T-cell (primary cell): ENCODE results near the gene NOXO1. TPM values are rescaled to one million over a fixed set of nuclear protein-coding genes. Genes with fewer than 3 reads are reported as not detected.
"Not testable (repeated sequence)": the region's sequence is repeated elsewhere in the genome, so short reads cannot be mapped to it uniquely, and the experiment has no call there.

Source experiments
- ATAC-seq, 4 experiments: fragments of 200-7000 bp in 3 of 4; fragments of 150-1000 bp in 1 of 4; cut with Tn5 transposase; replicated peaks in 1 of 4; 1 replicate in 3 of 4; 2 replicates in 1 of 4; pipeline ENCODE4 v1.10.0; 2021; ENCODE audit warnings: moderate library complexity in 3 of 4, mild to moderate bottlenecking in 2 of 4, moderate number of reproducible peaks in 1 of 4
- CTCF ChIA-PET, 2 donors: fragments of 300-600 bp; sonication (Branson Sonifier 250); formaldehyde crosslinking; loops; one replicate each; lab custom pipeline; 2022; ENCODE audit warnings: antibody characterized with exemption in 2 of 2; lab: Charles Lee
- POLR2A ChIA-PET, 2 donors: fragments of 300-600 bp; sonication (Branson Sonifier 250); formaldehyde crosslinking; loops; one replicate each; lab custom pipeline; 2022; ENCODE audit warnings: antibody characterized with exemption in 2 of 2; lab: Charles Lee
- DNase-seq, 35 experiments: peaks; one replicate each; pipeline versions ENCODE4 v3.0.0 to v3.0.0-alpha.2; 2013 to 2023
- H3K27ac ChIP-seq: one replicate; pipeline ENCODE4 v1.5.1; 2013; ENCODE audit warnings: low read length
- H3K27me3 ChIP-seq, 2 experiments: replicated peaks in 1 of 2; 1 replicate in 1 of 2; 2 replicates in 1 of 2; pipeline versions ENCODE4 v1.6.1 to v1.7.0; 2013; ENCODE audit warnings: low read length in 1 of 2, mixed read lengths in 1 of 2; ENCODE audit not compliant: control insufficient read depth in 2 of 2, insufficient read depth in 2 of 2; ENCODE audit errors: extremely low read depth in 1 of 2
- H3K36me3 ChIP-seq, 2 donors: 1 replicate in 1 of 2; 2 replicates in 1 of 2; pipeline versions ENCODE4 v1.6.1 to v1.7.0; 2013; ENCODE audit warnings: low read length in 1 of 2; ENCODE audit not compliant: control insufficient read depth in 2 of 2, insufficient read depth in 1 of 2; ENCODE audit errors: extremely low read depth in 1 of 2
- H3K4me1 ChIP-seq, 2 experiments: 1 replicate in 1 of 2; 2 replicates in 1 of 2; pipeline versions ENCODE4 v1.6.1 to v1.7.0; 2013; ENCODE audit warnings: low read length in 2 of 2, mixed read lengths in 1 of 2; ENCODE audit not compliant: insufficient read depth in 2 of 2, control insufficient read depth in 1 of 2; ENCODE audit errors: extremely low read depth in 1 of 2
- H3K4me3 ChIP-seq, 2 donors: 1 replicate in 1 of 2; 2 replicates in 1 of 2; pipeline versions ENCODE4 v1.5.1 to v1.7.0; 2013; ENCODE audit warnings: mild to moderate bottlenecking in 2 of 2, low read length in 1 of 2, moderate library complexity in 1 of 2; ENCODE audit not compliant: control insufficient read depth in 1 of 2; ENCODE audit errors: extremely low read depth in 1 of 2
- H3K9me3 ChIP-seq: 2 replicates; pipeline ENCODE4 v1.7.0; 2013
- H3K27ac Mint-ChIP-seq, 2 donors: one replicate each; pipeline ENCODE4 v1.8.0; 2020 to 2021; ENCODE audit warnings: mild to moderate bottlenecking in 2 of 2, mixed read lengths in 2 of 2
- H3K27me3 Mint-ChIP-seq, 2 donors: one replicate each; pipeline ENCODE4 v1.8.0; 2021 to 2022; ENCODE audit warnings: mixed read lengths in 2 of 2
- H3K36me3 Mint-ChIP-seq: one replicate; pipeline ENCODE4 v1.8.0; 2021; ENCODE audit warnings: mixed read lengths
- H3K4me1 Mint-ChIP-seq, 3 donors: one replicate each; pipeline ENCODE4 v1.8.0; 2020 to 2022; ENCODE audit warnings: mixed read lengths in 3 of 3, mild to moderate bottlenecking in 1 of 3
- H3K4me3 Mint-ChIP-seq, 3 donors: one replicate each; pipeline ENCODE4 v1.8.0; 2020 to 2022; ENCODE audit warnings: mild to moderate bottlenecking in 3 of 3, mixed read lengths in 3 of 3, moderate library complexity in 3 of 3
- H3K9me3 Mint-ChIP-seq, 3 donors: one replicate each; pipeline ENCODE4 v1.8.0; 2020 to 2022; ENCODE audit warnings: mixed read lengths in 3 of 3
- WGBS: methylation state at CpG from one replicate; pipeline ENCODE4 v1.1.5; 2013; ENCODE audit warnings: missing lambda C conversion rate; ENCODE audit not compliant: insufficient coverage; 5-methylcytosine and 5-hydroxymethylcytosine counted together
- total RNA-seq, 35 experiments: library from RNA in 6 of 35; stranded (reverse) in 6 of 35; fragments of 120-200 nt in 1 of 35; gene quantifications; one replicate each; pipeline versions ENCODE4 v1.2.1 to v1.2.4 and lab custom pipeline; 2013 to 2026

NOXO1 gene
- total RNA-seq, 5 donors from 2014 or later (not counting 1 experiment from before 2014, with no cell fraction given): 0.78 to 2.2 (median 1.3) TPM; not detected in 1

DNA sequence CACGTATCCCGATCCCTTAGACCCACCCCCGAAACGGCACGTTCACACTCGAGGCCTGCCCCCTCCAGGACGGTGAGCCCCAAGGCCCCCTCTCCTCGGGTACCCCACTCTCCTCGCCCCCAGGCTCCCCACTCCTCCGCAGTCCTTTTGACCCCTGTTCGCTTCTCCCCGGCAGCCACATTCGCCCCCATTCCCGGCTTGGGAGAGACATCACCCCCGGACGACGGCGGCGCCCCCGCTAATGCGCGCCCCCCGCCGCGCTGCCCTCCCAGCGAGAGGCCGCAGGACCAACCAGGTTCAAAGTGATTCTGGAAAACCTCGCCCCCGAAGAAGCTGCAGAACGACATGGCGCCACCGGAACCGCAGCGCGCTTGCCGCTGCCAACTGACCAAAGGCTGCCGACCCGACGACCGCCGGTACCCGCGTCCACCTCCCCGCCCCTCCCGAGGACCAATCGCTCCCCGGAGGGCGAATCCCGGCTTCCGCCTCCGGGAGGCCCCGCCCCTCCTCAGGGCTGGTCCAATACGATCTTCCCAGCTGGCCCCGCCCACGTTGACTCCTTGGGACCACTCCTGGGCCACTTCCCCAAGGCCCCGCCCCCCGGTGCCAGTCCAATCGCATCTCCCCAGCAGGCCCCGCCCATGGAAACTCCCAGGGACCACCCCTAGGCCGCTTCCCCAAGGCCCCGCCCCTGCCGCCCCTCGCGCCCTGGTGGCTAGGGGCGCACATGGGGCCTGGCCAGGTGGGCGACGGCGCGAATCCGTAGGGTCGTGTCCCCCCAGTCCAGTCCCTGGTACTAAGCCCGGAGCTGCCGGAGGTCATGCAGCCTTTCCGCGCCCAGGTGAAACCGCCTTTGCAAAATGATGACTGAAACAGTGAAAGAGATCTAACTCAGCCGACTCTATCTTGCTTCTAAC is 38.2 kb downstream of the NOXO1 start, which contains the start of gene MSRB1:
Gene MSRB1 (minus strand): TSS at position 390 of the 917 bp plus-strand sequence. CDS start 43 bp downstream, at position 347.
- H3K4me1 ChIP-seq: peaks cover 2 to 22% of the 10 kb centered on the region in 2 experiments
- POLR2A ChIA-PET: interaction anchor here (0.5 to 1.0 kb wide), 4 partner anchors 14 to 212 kb away, joined by 3 to 12 read pairs (median 5); partner anchors contain the start of genes RPS2 (in 1 of the 2) and TRAF7 (in 1 of the 2)
- peak within 1 kb of the TSS; percentile 63 to 85 for H3K27ac Mint-ChIP-seq

DNA sequence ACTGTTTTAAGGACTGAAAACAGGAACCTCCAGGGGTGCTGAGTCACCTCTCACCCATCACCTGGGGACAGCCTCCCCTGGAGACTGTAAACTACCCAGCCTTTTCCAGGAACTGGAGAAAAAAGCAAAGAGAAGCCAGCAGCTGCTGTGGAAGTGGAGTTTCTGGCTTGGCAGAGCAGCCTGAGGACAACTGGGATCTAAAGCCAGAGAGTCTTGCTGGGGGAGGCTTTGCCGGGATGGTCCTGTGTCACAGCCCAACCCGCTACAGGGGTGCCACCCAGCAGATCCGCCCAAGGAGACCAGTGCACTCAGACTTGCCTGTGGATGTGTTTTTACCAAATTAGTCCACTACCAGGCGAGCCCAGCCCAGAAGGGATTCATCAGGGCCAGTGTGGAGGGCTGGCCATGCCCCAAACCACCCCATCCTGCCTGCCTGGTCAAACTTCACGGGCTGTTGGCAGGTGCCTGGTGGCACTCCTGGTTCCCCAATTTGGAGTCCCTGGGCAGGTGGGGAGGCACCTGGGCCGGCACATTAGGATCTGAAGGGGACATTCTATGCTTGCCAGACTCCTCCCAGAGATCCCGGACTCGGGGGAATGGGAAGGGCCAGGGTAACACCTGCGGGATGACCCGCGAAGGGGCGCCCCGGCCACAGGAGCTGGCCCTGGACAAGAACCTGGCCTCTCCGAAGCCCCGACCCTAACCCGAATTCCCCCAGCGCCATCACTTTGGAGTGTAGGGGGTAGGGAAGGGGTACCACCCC is 39.0 kb downstream of the NOXO1 start:
- ATAC-seq: no peak
- Histone ChIP-seq H3K4me1 (peaks cover 2 to 22% of the 10 kb centered on the region in 2 experiments), H3K9me3 (no peaks in the 10 kb centered on the region), H3K36me3 (peaks cover 7 to 21% of the 10 kb centered on the region in 2 donors), H3K27ac (peak overlapping the region; percentile 25), H3K27me3 (no peaks in the 10 kb centered on the region), H3K4me3 (peak overlapping the region; percentile 70 to 90)
- DNase-seq: peak in 1 of 35 experiments; percentile 32
- H3K27ac Mint-ChIP-seq: no peak overlapping the region
- no peaks in the 10 kb centered on the region for H3K9me3 Mint-ChIP-seq
- CTCF ChIA-PET: interaction anchor here in 1 of 2 donors (0.6 to 1.1 kb wide), 3 partner anchors 15 to 160 kb away, joined by 3 to 5 read pairs (median 3); partner anchors contain the start of gene SPSB3
- H3K36me3 Mint-ChIP-seq: peaks cover 3% of the 10 kb centered on the region
- 46% methylated on average over 5 of the region's 17 CpGs for WGBS
- H3K4me1 Mint-ChIP-seq: peaks cover 6 to 23% (median 14%) of the 10 kb centered on the region in 3 donors
- no peaks in the 10 kb centered on the region for H3K27me3 Mint-ChIP-seq
- H3K4me3 Mint-ChIP-seq: peak overlapping the region; percentile 80 to 89 (median 82)
- POLR2A ChIA-PET: no interaction called here

More for the DNA sequence above, 38.2 kb downstream of the NOXO1 start, which contains the start of gene MSRB1:
- CTCF ChIA-PET: interaction anchor here in 1 of 2 donors (1.1 kb wide), 1 partner anchor 61 kb away, joined by 3 read pairs; no protein-coding TSS in a partner anchor
- DNase-seq (peak; percentile 94 to 100 (median 98)), ATAC-seq (peak; percentile 97 to 99 (median 98))
- Mint-ChIP-seq H3K4me1 (peaks cover 6 to 23% (median 14%) of the 10 kb centered on the region in 3 donors), H3K27me3 (no peaks in the 10 kb centered on the region), H3K36me3 (peaks cover 1% of the 10 kb centered on the region), H3K9me3 (no peaks in the 10 kb centered on the region), H3K4me3 (peak within 1 kb of the TSS; percentile 80 to 89 (median 82))
- peaks cover 7 to 18% of the 10 kb centered on the region in 2 donors for H3K36me3 ChIP-seq
- peak within 1 kb of the TSS; percentile 70 to 90 for H3K4me3 ChIP-seq
- H3K27me3 ChIP-seq: no peaks in the 10 kb centered on the region
- WGBS: 0% methylated on average over 58 of the region's 77 CpGs
- peak within 1 kb of the TSS; percentile 68 for H3K27ac ChIP-seq
- H3K9me3 ChIP-seq: no peaks in the 10 kb centered on the region

DNA sequence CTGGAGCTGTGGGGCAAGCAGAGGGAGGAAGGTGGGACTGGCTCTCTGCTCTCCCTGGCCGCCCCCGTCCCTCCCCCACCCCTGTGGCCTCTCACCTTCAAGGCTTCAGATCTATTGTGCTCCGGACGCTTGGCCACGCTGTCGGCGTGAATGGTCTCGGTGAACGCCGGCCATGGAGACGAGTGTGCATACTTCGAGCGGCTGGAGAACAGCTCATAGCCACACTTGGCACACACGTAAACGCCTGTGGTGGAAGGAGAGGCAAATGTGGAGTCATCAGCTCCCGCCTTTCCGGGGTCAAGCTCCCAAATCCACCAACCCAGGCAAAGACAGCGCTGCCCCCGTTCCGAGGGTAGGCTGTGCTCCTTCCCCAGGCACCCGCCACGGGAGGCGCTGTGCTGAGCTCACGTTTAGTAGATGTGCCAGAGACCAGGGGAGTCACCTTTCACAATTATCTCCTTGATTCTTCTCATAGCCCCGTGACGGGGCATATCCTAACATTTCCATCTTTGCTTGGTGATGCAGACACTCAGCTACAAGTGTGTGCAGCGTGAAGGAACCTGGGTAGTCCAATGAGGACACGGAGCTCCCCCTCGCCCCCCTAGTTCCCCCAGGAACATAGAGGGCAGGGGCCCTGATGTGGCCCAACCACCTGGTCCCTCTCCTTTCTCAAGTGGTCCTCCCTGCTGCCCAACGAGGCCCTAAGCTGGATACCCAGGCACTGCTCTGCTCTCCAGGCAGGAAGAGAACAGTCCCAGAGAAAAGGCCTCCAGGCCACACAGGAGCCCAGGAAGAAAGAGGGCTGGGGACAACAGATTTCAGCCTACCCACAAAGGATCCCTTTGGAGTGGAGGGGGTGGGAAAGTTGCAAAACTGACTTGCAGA is 39.9 kb downstream of the NOXO1 start:
- DNase-seq (no peak), ATAC-seq (no peak)
- WGBS: 97% methylated on average over 20 of the region's 30 CpGs
- Histone ChIP-seq H3K27ac (no peak overlapping the region), H3K27me3 (no peaks in the 10 kb centered on the region), H3K4me3 (no peak overlapping the region), H3K36me3 (peaks cover 7 to 21% of the 10 kb centered on the region in 2 donors), H3K9me3 (no peaks in the 10 kb centered on the region), H3K4me1 (peaks cover 2 to 22% of the 10 kb centered on the region in 2 experiments)
- ChIA-PET POLR2A (no interaction called here), CTCF (interaction anchor here in 1 of 2 donors (0.6 to 1.1 kb wide), 3 partner anchors 14 to 160 kb away, joined by 3 to 5 read pairs (median 3); partner anchors contain the start of gene SPSB3)
- Mint-ChIP-seq H3K4me3 (peak overlapping the region; percentile 80 to 89 (median 82)), H3K4me1 (peaks cover 6 to 23% (median 14%) of the 10 kb centered on the region in 3 donors), H3K27ac (no peak overlapping the region), H3K27me3 (no peaks in the 10 kb centered on the region), H3K9me3 (no peaks in the 10 kb centered on the region), H3K36me3 (peaks cover 3% of the 10 kb centered on the region)

DNA sequence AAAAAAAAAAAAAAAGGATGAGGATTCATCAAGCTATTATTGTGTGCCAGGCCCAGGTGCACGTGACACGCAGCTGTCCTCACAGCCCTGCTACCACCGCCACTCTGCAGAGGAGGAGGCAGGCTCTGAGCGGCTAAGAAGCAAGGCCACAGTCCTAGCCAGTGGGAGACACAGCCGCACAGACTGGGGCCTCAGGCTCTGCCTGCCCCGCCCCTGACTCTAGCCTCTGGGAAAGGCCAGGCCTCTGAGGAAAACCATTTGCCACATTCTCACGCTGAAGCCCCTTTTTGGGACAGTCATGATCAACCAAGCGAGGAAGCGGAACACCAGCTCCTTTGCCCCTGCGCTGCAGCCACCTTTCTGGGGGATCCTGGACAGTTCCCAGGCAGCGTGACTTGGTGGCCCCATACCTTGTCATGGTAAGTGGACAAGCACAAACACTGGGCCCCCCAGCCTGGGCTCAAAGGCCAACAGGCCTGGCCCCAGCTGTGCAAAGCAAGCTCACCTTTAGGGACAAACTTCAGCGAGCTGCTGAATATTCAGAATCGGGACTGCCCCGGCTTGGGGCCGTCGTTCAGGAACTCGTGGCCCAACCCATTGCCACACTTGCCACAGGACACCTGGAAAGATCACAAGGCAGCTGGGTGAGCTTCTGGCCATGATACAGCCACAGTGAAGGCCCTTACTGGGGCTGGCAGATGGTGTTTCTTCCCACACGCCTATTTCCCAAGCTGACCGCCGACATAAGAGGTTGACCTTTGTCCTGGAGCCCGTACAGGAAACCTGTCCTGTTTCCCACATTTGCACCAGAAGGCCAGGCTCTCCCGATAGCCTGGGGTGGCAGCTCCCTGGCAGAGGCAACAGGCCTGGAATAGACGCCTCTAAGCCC is 40.8 kb downstream of the NOXO1 start:
- no peak overlapping the region for H3K4me3 ChIP-seq
- no peaks in the 10 kb centered on the region for H3K9me3 ChIP-seq
- WGBS: 92% methylated on average over 16 of the region's 23 CpGs
- Mint-ChIP-seq H3K27ac (no peak overlapping the region), H3K36me3 (peaks cover 3% of the 10 kb centered on the region), H3K9me3 (no peaks in the 10 kb centered on the region), H3K4me1 (peaks cover 6 to 23% (median 14%) of the 10 kb centered on the region in 3 donors), H3K27me3 (no peaks in the 10 kb centered on the region), H3K4me3 (no peak overlapping the region)
- H3K4me1 ChIP-seq: peaks cover 2 to 22% of the 10 kb centered on the region in 2 experiments
- peaks cover 7 to 21% of the 10 kb centered on the region in 2 donors for H3K36me3 ChIP-seq
- ATAC-seq (no peak), DNase-seq (no peak)
- H3K27ac ChIP-seq: no peak overlapping the region
- ChIA-PET CTCF (no interaction called here), POLR2A (interaction anchor here in 1 of 2 donors (0.6 kb wide), 1 partner anchor 24 kb away, joined by 3 read pairs; the partner anchor contains the start of gene RPS2)
- no peaks in the 10 kb centered on the region for H3K27me3 ChIP-seq

DNA sequence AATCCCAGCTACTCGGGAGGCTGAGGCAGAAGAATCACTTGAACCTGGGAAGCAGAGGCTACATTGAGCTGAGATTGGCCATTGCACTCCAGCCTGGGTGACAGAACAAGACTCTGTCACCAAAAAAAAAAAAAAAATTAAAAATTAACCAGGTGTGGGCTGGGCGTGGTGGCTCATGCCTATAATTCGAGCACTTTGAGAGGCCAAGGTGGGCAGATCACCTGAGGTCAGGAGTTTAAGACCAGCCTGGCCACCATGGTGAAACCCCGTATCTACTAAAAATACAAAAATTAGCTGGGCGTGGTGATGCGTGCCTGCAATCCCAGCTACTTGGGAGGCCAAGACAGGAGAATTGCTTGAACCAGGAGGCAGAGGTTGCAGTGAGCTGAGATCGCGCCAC is 41.4 kb downstream of the NOXO1 start:
- H3K4me3 ChIP-seq, H3K9me3 Mint-ChIP-seq, ATAC-seq, H3K36me3 Mint-ChIP-seq, H3K4me3 Mint-ChIP-seq, POLR2A ChIA-PET, H3K27me3 Mint-ChIP-seq, H3K27me3 ChIP-seq, H3K27ac ChIP-seq, H3K9me3 ChIP-seq, DNase-seq, CTCF ChIA-PET, H3K27ac Mint-ChIP-seq: not testable (repeated sequence)
- Histone ChIP-seq H3K4me1 (peaks cover 2 to 22% of the 10 kb centered on the region in 2 experiments), H3K36me3 (peaks cover 7 to 21% of the 10 kb centered on the region in 2 donors)
- H3K4me1 Mint-ChIP-seq: peaks cover 6 to 23% (median 14%) of the 10 kb centered on the region in 3 donors
- WGBS: 98% methylated on average over 4 of the region's 8 CpGs
